Hindlimb muscle (tissue), 1 donor: ENCODE results near the gene TFB1M. TPM values are rescaled to one million over a fixed set of nuclear protein-coding genes. Genes with fewer than 3 reads are reported as not detected.
"Not testable (repeated sequence)": the region's sequence is repeated elsewhere in the genome, so short reads cannot be mapped to it uniquely, and the experiment has no call there.

Source experiments
- DNase-seq: peaks from one replicate; pipeline ENCODE4 v3.0.0-alpha.2; 2013
- polyA plus RNA-seq: library from polyadenylated mRNA; unstranded; fragments of 120-200 nt; gene quantifications from one replicate; pipeline ENCODE4 v1.2.1, GENCODE V29; 2013; ENCODE audit not compliant: insufficient read length

TFB1M gene
- polyA plus RNA-seq, 1 donor = 11.4 TPM

- no peak for DNase-seq
Observed at GRCh38 chr6:155235087-155235486, 79.2 kb downstream of the TFB1M start.

GRCh38 chr6:155234687-155235086, 79.6 kb downstream of the TFB1M start:
- DNase-seq = no peak

- DNase-seq = no peak
Observed at GRCh38 chr6:155234167-155234566, 80.1 kb downstream of the TFB1M start.

DNA sequence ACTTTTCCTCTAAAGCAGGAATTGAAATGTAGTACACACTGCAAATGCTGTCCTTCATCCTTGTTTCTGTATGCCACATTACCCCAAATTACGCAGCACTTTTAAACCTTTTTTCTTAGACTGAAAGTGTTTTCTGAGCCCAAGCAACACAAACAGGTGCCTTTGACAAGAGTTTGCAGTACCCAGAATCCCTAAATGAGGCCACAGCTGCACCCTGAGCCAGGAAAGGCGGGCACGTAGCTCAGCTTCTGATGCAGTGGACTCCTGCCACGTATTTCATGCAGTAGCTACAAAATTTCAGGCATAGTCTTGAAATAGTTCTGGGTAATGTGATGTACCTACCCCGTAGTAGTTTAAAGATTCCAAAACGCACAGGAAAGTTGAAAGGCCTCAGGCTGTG, 81.4 kb downstream of the TFB1M start:
- no peak for DNase-seq

- not testable (repeated sequence) for DNase-seq
Observed at GRCh38 chr6:155230975-155231374, 83.3 kb downstream of the TFB1M start.

DNA sequence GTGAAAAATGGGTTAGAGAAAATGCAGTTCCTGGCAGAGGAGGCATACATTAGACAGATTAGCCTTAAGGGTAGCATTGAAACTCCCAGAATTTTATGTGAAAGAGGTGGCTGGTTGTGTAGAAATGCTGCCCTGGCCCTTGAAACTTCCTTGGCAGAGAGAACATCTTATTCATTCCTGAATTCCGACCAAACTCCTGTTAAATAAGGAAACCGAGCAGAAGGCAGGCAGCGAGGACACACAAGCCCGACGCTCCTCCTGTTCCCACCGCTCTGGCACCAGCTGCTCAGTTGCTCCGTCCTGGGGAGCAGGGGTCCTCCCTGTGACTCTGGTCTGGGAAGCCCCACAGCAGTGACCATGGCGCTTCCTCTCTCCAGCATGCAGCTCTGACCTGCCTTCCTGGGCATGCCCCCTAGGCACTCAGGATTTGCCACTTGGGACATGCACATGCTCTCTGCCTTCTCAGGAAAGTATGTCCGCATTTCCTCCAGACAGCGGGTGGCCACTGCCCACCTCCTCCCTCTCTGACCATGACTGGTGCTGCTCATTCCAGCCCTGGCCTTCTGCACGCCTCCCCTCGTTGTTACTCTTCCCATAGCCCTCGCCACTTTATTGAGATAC, 85.6 kb downstream of the TFB1M start:
- no peak for DNase-seq

GRCh38 chr6:155227046-155227445, 87.2 kb downstream of the TFB1M start:
- DNase-seq = no peak

DNA sequence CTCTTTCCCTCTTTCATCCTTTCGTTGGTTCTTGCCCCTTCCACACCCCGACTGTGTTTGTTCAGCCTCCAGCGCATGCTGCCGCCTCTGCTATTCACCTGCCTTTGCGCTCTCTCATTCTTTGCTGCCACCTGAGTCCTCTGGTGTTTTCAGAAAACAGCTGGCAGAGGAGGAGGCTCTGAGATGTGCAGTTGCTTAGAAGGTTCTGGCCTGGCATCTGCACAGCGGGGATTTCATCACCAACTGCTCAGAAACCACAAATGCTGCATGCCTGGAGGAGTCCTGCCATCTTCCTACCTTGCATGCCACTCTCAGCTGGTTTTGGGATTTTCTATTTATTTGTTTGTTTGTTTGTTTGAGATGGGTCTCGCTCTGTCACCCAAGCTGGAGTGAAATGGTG, 89.7 kb downstream of the TFB1M start:
- DNase-seq = no peak

GRCh38 chr6:155223646-155224451, 90.4 kb downstream of the TFB1M start:
- DNase-seq = no peak

GRCh38 chr6:155222506-155222905, 91.8 kb downstream of the TFB1M start:
- no peak for DNase-seq

DNA sequence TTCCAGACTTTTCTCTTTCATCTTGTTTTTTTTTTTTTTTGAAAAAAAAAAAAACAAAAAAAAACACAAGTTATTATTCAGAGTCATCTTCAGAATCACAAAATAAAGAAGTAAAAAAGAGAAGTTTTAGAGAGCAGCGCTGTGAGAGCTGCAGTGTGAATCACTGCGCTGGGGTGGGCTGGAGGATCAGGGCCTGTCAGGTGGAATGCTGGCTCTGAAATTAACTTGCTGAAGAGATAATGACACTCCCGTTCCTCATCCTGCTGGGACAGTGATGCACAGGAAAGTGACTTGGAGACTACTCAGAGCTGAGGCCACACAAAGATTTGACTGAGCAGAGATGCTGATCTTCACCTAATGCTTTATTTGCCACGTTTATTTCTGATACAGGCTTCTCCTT, 93.2 kb downstream of the TFB1M start:
- no peak for DNase-seq

DNA sequence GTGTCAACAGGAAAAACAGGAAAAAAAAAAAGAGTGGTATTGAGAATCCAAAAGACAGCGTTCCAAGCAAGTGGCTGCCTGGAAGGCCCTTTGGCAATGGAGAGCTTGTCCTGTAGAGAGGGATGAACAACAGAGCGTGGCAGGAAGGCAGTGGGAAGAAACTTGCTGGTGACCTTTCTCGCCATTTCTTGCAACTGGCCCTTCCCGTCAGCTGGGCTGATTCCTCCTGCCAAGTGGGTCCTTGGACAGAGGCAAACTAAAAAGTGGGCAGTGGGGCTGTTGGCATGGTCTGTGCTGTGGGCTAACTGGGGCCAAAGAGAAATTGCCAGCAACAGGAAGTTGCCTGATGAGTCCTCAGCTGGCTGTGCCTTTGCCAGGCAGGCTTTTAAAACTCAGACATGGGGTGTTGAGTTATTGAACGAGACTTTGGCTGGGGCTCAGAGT, 94.4 kb downstream of the TFB1M start:
- DNase-seq = no peak

DNA sequence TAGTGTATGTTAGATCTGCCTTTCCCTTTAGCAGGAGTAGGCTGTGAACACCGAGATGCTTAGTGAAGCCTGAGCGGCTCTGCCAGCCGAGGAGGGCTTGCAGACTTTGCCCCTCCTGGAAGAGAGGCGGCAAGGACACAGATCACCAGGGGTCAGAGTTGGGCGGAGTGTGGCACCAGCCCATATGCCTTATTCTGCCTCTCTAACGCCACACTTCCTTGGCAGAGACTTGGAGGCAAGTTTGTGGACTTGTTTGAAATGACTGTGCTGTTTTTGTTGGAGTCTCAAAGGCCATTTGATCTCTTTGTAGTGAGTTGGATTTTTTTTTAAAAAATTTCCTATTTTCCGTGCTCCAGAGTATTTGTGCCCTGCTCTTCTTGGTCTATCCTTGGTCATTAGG, 95.0 kb downstream of the TFB1M start:
- no peak for DNase-seq

DNA sequence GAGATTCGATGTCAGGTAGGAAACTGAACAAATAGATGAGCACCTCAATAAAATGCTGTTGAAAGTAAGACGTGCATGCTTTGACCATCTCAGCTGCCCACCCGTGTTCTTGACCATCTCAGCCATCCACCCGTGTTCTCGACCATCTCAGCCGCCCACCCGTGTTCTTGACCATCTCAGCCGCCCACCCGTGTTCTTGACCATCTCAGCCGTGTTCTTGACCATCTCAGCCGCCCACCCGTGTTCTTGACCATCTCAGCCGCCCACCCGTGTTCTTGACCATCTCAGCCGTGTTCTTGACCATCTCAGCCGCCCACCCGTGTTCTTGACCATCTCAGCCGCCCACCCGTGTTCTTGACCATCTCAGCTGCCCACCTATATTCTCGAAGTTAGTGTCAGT, 95.6 kb downstream of the TFB1M start:
- DNase-seq = not testable (repeated sequence)

GRCh38 chr6:155216312-155217046, 97.8 kb downstream of the TFB1M start:
- DNase-seq = no peak

- DNase-seq = no peak
Observed at GRCh38 chr6:155215906-155216305, 98.4 kb downstream of the TFB1M start.

- DNase-seq = no peak
Observed at GRCh38 chr6:155213611-155214372, 100.5 kb downstream of the TFB1M start.

DNA sequence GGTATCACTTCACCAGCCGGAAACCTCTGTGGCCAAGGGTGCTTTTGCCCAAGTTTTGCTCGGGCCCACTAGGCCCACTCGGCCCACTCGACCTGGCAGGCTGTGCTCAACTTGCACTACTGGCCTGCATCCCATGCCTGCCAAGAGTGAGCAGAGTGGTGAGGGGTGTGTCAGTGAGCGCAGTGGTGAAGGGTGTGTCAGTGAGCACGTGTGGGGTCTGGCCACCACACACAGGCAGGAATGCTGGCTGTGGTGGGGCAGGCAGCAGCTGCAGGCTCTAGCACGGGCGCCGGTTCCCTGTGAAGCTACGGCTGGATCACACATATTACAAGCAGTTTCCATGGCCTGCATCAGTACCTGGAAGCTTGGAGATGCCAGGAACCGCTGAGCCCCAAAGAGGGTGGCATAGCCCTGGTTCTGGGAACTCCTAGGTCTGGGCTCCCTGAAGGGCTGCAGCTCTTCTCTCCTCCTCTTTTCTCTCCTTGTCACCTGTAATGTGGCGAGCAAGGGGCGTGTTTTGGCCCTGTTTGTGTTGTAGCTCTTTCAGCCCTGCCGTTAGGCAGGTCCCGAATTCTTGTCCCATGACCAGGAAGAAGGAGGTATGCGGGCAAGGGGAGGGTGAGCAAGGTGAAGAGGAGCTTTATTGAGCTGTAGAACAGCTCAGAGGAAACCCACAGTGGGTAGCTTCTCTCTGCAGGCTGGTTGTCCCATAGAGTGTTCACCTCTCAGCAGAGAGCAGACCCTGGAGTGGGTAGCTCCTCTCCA, 101.5 kb downstream of the TFB1M start:
- no peak for DNase-seq

DNA sequence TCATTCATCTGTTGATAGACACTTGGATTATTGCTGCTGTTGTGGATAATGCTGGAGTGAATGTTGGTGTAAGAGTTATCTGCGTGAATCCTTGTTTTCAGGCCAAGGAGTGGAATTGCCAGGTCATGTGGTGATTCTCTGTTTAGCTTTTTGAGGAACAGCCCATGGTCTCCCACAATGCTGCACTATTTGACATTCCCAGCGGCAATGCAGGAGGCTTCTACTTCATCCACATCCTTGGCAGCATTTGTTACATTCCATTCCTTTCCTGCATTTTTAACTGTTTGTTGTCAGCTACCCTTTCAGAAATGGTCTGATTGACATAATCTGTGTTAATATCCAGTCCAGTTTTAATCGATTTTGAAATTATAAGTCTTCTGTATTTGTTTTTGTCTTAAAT, 102.2 kb downstream of the TFB1M start:
- DNase-seq = no peak

- DNase-seq = no peak
Observed at GRCh38 chr6:155207223-155207622, 107.1 kb downstream of the TFB1M start.
